Astrocyte of the cerebellum (primary cell): ENCODE measurements around the gene RBP5.
"Not testable (repeated sequence)": the region's sequence is repeated elsewhere in the genome, so short reads cannot be mapped to it uniquely, and the experiment has no call there.

Source experiments
- DNase-seq: peaks from one replicate; pipeline ENCODE4 v3.0.0-alpha.2; 2011; ENCODE audit warnings: low read depth
- H3K4me3 ChIP-seq: 2 replicates; pipeline ENCODE4 v1.5.1; 2011; ENCODE audit warnings: mild to moderate bottlenecking, low read depth, low read length, moderate library complexity
- CTCF ChIP-seq: IDR thresholded peaks from 2 replicates; pipeline ENCODE4 v1.5.1; 2012; ENCODE audit warnings: low read length, low read depth, moderate library complexity, mild to moderate bottlenecking; ENCODE audit errors: missing control alignments
- in situ Hi-C: cut with HindIII; loops from 2 replicates; pipeline ENCODE4 v1.10.0; 2017; ENCODE audit warnings: low sequenced_read_pairs

Gene RBP5

GRCh38 chr12:7108003-7108795, 20.5 kb downstream of the RBP5 start:
- DNase-seq: no peak
- TF ChIP-seq CTCF: no peak
- in situ Hi-C loops: loop anchor here (5.0 kb wide), 1 partner anchor 51 kb away; no protein-coding TSS in a partner anchor
- peak overlapping the region; percentile 61 for H3K4me3 ChIP-seq

GRCh38 chr12:7107636-7108002, 21.1 kb downstream of the RBP5 start:
- TF ChIP-seq CTCF: no peak
- DNase-seq: no peak
- in situ Hi-C loops: loop anchor here (5.0 kb wide), 1 partner anchor 50 kb away; no protein-coding TSS in a partner anchor
- H3K4me3 ChIP-seq: peak overlapping the region; percentile 61

- DNase-seq, H3K4me3 ChIP-seq: not testable (repeated sequence)
- in situ Hi-C loops: loop anchor here (5.0 kb wide), 1 partner anchor 50 kb away; no protein-coding TSS in a partner anchor
Observed at GRCh38 chr12:7107181-7107580, 21.5 kb downstream of the RBP5 start.

GRCh38 chr12:7106082-7106481, 22.6 kb downstream of the RBP5 start:
- no peak for TF ChIP-seq CTCF
- H3K4me3 ChIP-seq: no peak overlapping the region
- DNase-seq: no peak
- in situ Hi-C loops: loop anchor here (5.0 kb wide), 1 partner anchor 49 kb away; no protein-coding TSS in a partner anchor

GRCh38 chr12:7103837-7104584, 24.7 kb downstream of the RBP5 start:
- DNase-seq: no peak
- no peak overlapping the region for H3K4me3 ChIP-seq
- in situ Hi-C loops: no loop called here
- TF ChIP-seq CTCF: no peak

- H3K4me3 ChIP-seq: no peak overlapping the region
- TF ChIP-seq CTCF: no peak
- no peak for DNase-seq
- in situ Hi-C loops: no loop called here
Observed at GRCh38 chr12:7102582-7102981, 26.1 kb downstream of the RBP5 start.

GRCh38 chr12:7101694-7102131, 27.0 kb downstream of the RBP5 start:
- TF ChIP-seq CTCF: no peak
- DNase-seq: no peak
- H3K4me3 ChIP-seq: no peak overlapping the region
- in situ Hi-C loops: no loop called here
